HCT116 (cell line): ENCODE measurements around the gene FANK1.

ENCODE experiments used
- EZH2 ChIP-seq: fragments of 200-600 bp; sonication (generic); IDR thresholded peaks from 2 replicates; pipeline ENCODE4 v1.6.1; 2017; ENCODE audit warnings: antibody characterized with exemption, mixed run types
- POLR2A ChIP-seq: IDR thresholded peaks from 2 replicates; pipeline ENCODE4 v1.7.0; 2011; ENCODE audit warnings: borderline replicate concordance; ENCODE audit not compliant: insufficient read depth, insufficient read length; ENCODE audit errors: extremely low read depth
- POLR2AphosphoS5 ChIP-seq: IDR thresholded peaks from 2 replicates; pipeline ENCODE4 v1.6.1; 2011; ENCODE audit warnings: mild to moderate bottlenecking, low read depth, low read length, moderate library complexity
- ZNF274 ChIP-seq: fragments of 200-500 bp; sonication (Bioruptor generic); IDR thresholded peaks from 2 replicates; pipeline ENCODE4 v1.6.1; 2014; ENCODE audit warnings: mild to moderate bottlenecking, low read depth, low read length, inconsistent platforms
- TF ChIP-seq, protein P1 (sequence below), 3 experiments: fragments of 200-600 bp in 1 of 3; sonication (generic) in 1 of 3; IDR thresholded peaks in 2 of 3; conservative IDR thresholded peaks in 1 of 3; 2 replicates each; pipeline ENCODE4 v1.5.1; 2012 to 2017; ENCODE audit warnings: low read depth in 2 of 3, low read length in 2 of 3, antibody characterized with exemption in 1 of 3, borderline replicate concordance in 1 of 3, control low read depth in 1 of 3, mild to moderate bottlenecking in 1 of 3, mixed read lengths in 1 of 3, mixed run types in 1 of 3, moderate library complexity in 1 of 3; ENCODE audit not compliant: insufficient read depth in 1 of 3
- TF ChIP-seq, protein P2 (sequence below): IDR thresholded peaks from 2 replicates; pipeline ENCODE4 v1.6.1; 2012
- TF ChIP-seq, protein P3 (sequence below): IDR thresholded peaks from 2 replicates; pipeline ENCODE4 v1.6.1; 2012; ENCODE audit warnings: low read depth
- TF ChIP-seq, protein P4 (sequence below): IDR thresholded peaks from 2 replicates; pipeline ENCODE4 v1.6.1; 2012

DNA sequence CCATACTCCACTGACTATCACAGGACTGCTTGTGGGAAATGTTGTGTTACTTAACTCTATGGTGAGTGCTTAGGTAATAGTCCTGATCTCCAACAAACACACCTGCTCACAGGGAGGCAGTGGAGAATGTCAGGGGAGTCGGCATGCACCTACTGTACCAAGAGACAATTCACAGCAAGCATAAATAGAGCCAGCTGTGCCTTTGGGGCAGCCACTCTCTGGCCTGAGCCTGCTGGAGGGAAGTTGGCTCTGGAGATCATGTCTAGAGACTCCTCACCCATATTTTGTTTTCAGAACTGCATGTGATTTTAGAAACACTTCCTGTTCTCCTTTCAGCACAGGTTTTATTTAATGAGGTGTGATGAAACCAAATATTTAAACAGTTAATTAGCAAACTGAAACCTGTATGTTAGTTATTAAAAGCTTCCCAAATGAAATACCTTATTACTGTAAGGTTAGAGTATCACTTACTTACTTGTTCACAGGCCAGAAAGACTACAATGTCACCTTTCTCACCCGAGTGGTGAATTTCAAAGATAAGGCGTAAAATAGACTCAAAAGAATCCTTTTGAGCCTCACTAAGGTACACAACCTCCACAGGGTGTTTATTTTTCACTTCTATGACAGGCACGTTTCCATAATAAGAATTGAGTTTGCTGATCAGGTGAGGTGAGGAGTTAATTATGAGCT lies 37.1 kb upstream of the FANK1 start:
- no peak for TF ChIP-seq EZH2
- TF ChIP-seq, protein P1, sequence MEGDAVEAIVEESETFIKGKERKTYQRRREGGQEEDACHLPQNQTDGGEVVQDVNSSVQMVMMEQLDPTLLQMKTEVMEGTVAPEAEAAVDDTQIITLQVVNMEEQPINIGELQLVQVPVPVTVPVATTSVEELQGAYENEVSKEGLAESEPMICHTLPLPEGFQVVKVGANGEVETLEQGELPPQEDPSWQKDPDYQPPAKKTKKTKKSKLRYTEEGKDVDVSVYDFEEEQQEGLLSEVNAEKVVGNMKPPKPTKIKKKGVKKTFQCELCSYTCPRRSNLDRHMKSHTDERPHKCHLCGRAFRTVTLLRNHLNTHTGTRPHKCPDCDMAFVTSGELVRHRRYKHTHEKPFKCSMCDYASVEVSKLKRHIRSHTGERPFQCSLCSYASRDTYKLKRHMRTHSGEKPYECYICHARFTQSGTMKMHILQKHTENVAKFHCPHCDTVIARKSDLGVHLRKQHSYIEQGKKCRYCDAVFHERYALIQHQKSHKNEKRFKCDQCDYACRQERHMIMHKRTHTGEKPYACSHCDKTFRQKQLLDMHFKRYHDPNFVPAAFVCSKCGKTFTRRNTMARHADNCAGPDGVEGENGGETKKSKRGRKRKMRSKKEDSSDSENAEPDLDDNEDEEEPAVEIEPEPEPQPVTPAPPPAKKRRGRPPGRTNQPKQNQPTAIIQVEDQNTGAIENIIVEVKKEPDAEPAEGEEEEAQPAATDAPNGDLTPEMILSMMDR (IDR thresholded peaks at IDR 0.05 in 2 of 3, conservative IDR thresholded peaks at IDR 0.05 in 1 of 3; ENCODE audit: borderline replicate concordance in 1 of 3, insufficient read depth in 1 of 3, low read depth in 2 of 3, low read length in 2 of 3), result no peak
- no peak for TF ChIP-seq POLR2AphosphoS5
- TF ChIP-seq, protein P2, sequence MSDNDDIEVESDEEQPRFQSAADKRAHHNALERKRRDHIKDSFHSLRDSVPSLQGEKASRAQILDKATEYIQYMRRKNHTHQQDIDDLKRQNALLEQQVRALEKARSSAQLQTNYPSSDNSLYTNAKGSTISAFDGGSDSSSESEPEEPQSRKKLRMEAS, result no peak
- TF ChIP-seq, protein P3, sequence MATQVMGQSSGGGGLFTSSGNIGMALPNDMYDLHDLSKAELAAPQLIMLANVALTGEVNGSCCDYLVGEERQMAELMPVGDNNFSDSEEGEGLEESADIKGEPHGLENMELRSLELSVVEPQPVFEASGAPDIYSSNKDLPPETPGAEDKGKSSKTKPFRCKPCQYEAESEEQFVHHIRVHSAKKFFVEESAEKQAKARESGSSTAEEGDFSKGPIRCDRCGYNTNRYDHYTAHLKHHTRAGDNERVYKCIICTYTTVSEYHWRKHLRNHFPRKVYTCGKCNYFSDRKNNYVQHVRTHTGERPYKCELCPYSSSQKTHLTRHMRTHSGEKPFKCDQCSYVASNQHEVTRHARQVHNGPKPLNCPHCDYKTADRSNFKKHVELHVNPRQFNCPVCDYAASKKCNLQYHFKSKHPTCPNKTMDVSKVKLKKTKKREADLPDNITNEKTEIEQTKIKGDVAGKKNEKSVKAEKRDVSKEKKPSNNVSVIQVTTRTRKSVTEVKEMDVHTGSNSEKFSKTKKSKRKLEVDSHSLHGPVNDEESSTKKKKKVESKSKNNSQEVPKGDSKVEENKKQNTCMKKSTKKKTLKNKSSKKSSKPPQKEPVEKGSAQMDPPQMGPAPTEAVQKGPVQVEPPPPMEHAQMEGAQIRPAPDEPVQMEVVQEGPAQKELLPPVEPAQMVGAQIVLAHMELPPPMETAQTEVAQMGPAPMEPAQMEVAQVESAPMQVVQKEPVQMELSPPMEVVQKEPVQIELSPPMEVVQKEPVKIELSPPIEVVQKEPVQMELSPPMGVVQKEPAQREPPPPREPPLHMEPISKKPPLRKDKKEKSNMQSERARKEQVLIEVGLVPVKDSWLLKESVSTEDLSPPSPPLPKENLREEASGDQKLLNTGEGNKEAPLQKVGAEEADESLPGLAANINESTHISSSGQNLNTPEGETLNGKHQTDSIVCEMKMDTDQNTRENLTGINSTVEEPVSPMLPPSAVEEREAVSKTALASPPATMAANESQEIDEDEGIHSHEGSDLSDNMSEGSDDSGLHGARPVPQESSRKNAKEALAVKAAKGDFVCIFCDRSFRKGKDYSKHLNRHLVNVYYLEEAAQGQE, result no peak
- TF ChIP-seq, protein P4, sequence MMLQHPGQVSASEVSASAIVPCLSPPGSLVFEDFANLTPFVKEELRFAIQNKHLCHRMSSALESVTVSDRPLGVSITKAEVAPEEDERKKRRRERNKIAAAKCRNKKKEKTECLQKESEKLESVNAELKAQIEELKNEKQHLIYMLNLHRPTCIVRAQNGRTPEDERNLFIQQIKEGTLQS, result no peak
- TF ChIP-seq POLR2A, result no peak
- TF ChIP-seq ZNF274, result no peak
